ENCODE results near the gene CHTOP. TPM values are rescaled to one million over a fixed set of nuclear protein-coding genes. Genes with fewer than 3 reads are reported as not detected.
"Not testable (repeated sequence)": the region's sequence is repeated elsewhere in the genome, so short reads cannot be mapped to it uniquely, and the experiment has no call there.

The CHTOP gene
- total and polyA plus RNA-seq, 8 donors, result 54.5 to 125 (median 113) TPM

DNA sequence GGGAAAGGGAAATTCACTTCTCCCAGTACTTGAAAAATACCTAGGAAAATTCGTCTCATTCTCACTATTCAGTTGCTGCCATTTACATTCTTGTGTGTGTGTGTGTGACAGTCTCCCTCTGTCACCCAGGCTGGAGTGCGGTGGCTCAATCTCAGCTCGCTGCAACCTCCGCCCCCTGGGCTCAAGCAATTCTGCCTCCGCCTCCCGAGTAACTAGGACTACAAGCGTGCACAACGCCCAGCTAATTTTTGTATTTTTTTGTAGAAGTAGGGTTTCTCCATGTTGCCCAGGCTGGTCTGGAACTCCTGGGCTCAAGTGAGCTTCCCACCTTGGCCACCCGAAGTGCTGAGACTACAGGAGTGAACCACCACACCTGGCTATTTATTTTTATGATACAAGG is 25.8 kb downstream of the CHTOP start:
- intact Hi-C loops (cut with DNase I), result no loop called here
- peaks cover 4 to 43% of the 10 kb centered on the region in 2 donors for H3K36me3 ChIP-seq
- H3K4me1 ChIP-seq, result peaks cover 5 to 30% of the 10 kb centered on the region in 2 donors
- no peak for DNase-seq
- H3K9me3 ChIP-seq, result no peaks in the 10 kb centered on the region
- peak overlapping the region; percentile 65 to 74 for H3K4me3 ChIP-seq
- peak overlapping the region in 1 of 2 donors; percentile 92 for H3K27ac ChIP-seq
- no peak for ATAC-seq
- TF ChIP-seq, protein P1, sequence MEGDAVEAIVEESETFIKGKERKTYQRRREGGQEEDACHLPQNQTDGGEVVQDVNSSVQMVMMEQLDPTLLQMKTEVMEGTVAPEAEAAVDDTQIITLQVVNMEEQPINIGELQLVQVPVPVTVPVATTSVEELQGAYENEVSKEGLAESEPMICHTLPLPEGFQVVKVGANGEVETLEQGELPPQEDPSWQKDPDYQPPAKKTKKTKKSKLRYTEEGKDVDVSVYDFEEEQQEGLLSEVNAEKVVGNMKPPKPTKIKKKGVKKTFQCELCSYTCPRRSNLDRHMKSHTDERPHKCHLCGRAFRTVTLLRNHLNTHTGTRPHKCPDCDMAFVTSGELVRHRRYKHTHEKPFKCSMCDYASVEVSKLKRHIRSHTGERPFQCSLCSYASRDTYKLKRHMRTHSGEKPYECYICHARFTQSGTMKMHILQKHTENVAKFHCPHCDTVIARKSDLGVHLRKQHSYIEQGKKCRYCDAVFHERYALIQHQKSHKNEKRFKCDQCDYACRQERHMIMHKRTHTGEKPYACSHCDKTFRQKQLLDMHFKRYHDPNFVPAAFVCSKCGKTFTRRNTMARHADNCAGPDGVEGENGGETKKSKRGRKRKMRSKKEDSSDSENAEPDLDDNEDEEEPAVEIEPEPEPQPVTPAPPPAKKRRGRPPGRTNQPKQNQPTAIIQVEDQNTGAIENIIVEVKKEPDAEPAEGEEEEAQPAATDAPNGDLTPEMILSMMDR (IDR thresholded peaks at IDR 0.05), result no peak
- no peaks in the 10 kb centered on the region for H3K27me3 ChIP-seq

DNA sequence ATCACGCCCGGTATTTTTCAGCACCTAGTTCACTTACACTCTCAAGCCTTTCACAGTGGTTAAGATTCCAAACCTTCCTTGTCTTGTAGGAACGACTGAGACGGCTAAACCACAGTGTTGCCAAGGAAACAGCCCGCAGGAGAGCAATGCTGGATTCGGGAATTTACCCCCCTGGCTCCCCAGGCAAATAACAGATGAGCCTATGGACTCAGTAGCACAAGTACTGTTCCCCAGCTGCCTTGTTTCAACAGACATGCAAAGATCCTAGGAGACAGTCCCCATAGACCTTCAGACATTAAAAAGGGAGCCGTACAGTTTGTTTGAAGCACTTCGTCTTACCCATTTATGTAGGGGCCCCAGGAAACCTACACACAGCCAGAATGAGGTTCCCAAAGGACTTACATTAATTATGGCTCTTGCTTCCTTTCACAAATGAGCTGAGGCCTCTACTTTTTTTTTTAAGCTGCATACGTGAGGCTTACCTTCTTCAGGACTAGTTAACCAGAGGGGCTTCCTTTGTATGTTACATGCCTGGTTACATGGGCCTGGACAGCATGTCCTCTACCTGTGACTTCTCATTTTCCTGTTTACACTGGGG is 27.3 kb downstream of the CHTOP start:
- TF ChIP-seq, protein P1 (IDR thresholded peaks at IDR 0.05), result no peak
- no peak overlapping the region for H3K4me3 ChIP-seq
- no peak for DNase-seq
- H3K9me3 ChIP-seq, result no peaks in the 10 kb centered on the region
- H3K36me3 ChIP-seq, result peaks cover 8 to 59% of the 10 kb centered on the region in 2 donors
- peaks cover 5 to 30% of the 10 kb centered on the region in 2 donors for H3K4me1 ChIP-seq
- intact Hi-C loops (cut with DNase I), result no loop called here
- H3K27ac ChIP-seq, result no peak overlapping the region
- ATAC-seq, result no peak
- no peaks in the 10 kb centered on the region for H3K27me3 ChIP-seq

DNA sequence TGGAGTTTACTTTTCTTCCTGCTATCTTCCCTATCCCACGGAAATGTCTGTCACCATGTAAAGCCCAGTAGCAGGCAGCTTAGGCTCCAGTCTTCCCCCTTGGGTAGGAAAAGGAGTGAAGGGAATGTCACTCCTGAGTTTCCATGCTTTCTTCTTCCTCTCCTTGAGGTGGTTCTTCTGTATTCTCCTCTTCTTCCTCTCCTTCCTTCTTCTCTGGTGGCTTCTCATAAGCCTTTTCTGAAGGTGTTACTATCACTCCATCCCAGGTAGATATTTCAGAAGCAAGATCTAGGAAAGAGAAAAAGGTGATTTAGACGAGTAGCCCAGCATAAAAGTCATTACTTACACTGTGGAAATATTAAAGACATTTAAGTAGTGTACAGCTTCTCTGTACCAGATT is 28.4 kb downstream of the CHTOP start:
- no peak for ATAC-seq
- TF ChIP-seq, protein P1 (IDR thresholded peaks at IDR 0.05), result no peak
- intact Hi-C loops (cut with DNase I), result no loop called here
- H3K4me1 ChIP-seq, result peaks cover 5 to 30% of the 10 kb centered on the region in 2 donors
- no peaks in the 10 kb centered on the region for H3K27me3 ChIP-seq
- no peak for DNase-seq
- peaks cover 8 to 70% of the 10 kb centered on the region in 2 donors for H3K36me3 ChIP-seq
- peak overlapping the region in 1 of 2 donors; percentile 20 for H3K27ac ChIP-seq
- no peaks in the 10 kb centered on the region for H3K9me3 ChIP-seq
- no peak overlapping the region for H3K4me3 ChIP-seq

DNA sequence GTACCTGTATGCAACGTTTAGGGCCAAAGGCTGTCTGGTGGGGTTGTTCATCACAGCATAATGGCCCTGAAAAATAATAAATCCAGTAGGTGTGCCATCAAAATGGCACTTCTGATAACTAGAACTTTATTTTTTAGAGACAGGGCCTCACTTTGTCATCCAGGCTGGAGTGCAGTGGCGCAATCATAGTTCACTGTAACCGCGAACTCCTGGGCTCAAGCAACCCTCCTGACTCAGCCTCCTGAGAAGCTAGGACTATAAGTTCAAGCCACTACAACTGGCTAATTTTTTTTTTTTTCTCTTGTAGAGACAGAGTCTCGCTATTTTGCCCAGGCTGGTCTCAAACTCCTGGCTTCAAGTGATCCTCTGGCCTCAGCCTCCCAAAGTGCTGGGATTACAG is 29.3 kb downstream of the CHTOP start:
- H3K4me1 ChIP-seq, result peaks cover 1 to 29% of the 10 kb centered on the region in 2 donors
- peaks cover 8 to 79% of the 10 kb centered on the region in 2 donors for H3K36me3 ChIP-seq
- H3K9me3 ChIP-seq, result no peaks in the 10 kb centered on the region
- H3K27me3 ChIP-seq, result no peaks in the 10 kb centered on the region
- DNase-seq, result no peak
- TF ChIP-seq, protein P1 (IDR thresholded peaks at IDR 0.05), result no peak
- H3K4me3 ChIP-seq, result no peak overlapping the region
- H3K27ac ChIP-seq, result peak overlapping the region in 1 of 2 donors; percentile 20
- no peak for ATAC-seq
- intact Hi-C loops (cut with DNase I), result no loop called here

DNA sequence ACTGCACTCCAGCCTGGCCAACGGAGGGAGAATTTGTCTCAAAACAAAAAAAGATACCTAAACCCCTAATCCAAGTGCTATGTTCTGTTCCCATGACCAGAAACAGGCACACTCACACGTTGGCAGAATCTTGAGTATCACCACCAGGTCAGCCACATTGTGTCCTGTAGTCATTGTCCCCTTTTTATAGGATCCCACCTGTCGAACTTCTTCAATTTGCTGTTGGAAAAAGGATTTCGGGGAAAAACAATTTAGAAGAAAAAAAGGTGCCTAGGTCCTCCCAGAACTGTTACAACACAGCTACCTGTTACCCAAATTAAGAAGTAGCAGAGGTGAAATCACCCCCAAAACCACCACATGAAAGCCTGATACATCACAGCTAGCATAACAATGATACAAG is 33.6 kb downstream of the CHTOP start:
- Histone ChIP-seq H3K27ac (no peak overlapping the region), H3K4me1 (peaks cover 9 to 45% of the 10 kb centered on the region in 2 donors), H3K4me3 (no peak overlapping the region), H3K36me3 (peaks cover 8 to 70% of the 10 kb centered on the region in 2 donors), H3K9me3 (no peaks in the 10 kb centered on the region), H3K27me3 (no peaks in the 10 kb centered on the region)
- ATAC-seq (no peak), DNase-seq (no peak)
- TF ChIP-seq, protein P1 (IDR thresholded peaks at IDR 0.05), result no peak
- intact Hi-C loops (cut with DNase I), result no loop called here

DNA sequence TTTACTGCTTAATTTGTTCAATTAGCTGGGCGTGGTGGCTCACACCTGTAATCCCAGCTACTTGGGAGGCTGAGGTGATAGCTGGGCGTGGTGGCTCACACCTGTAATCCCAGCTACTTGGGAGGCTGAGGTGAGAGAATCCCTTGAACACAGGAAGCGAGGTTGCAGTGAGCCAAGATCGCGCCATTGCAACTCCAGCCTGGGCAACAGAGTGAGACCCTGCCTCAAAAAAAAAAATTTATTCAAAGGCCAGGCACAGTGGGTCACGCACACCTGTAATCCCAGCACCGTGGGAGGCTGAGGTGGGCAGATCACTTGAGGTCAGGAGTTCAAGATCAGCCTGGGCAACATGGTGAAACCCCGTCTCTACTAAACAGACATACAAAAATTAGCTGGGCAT is 34.8 kb downstream of the CHTOP start:
- H3K27ac ChIP-seq; H3K9me3 ChIP-seq; ATAC-seq; DNase-seq; intact Hi-C loops (cut with DNase I); H3K4me3 ChIP-seq; H3K27me3 ChIP-seq: not testable (repeated sequence)
- Histone ChIP-seq H3K36me3 (peaks cover 8 to 58% of the 10 kb centered on the region in 2 donors), H3K4me1 (peaks cover 9 to 37% of the 10 kb centered on the region in 2 donors)

Data from left lung (tissue), 10 donors.